ENCODE data around the gene SLC12A7. TPM values are rescaled to one million over a fixed set of nuclear protein-coding genes. Genes with fewer than 3 reads are reported as not detected.

The SLC12A7 gene
- total and polyA plus RNA-seq, 2 of the 13 experiments (the other 11 are each of a cell fraction or from before 2014, with no cell fraction given) = 14.0 to 18.5 TPM

GRCh38 chr5:1037123-1037670 is 74.7 kb downstream of the SLC12A7 start:
- no peak overlapping the region for H2AFZ ChIP-seq (ENCODE audit: low read length)
- H3K9ac ChIP-seq (ENCODE audit: insufficient read depth, low read depth, low read length) = no peak overlapping the region
- H3K27me3 ChIP-seq (ENCODE audit: control insufficient read depth in 1 of 2, insufficient read depth in 2 of 2, low read length in 2 of 2) = peaks cover 0 to 3% of the 10 kb centered on the region in 2 experiments; a peak in 2 of 5 replicates
- FAIRE-seq = no peak
- DNase-seq (ENCODE audit: low spot score) = no peak
- intact Hi-C loops (cut with micrococcal nuclease; ENCODE audit: unreplicated experiment) = no loop called here
- H3K9me3 ChIP-seq (ENCODE audit: low read length) = no peaks in the 10 kb centered on the region
- CTCF ChIA-PET (ENCODE audit: low intra/inter-chr PET ratio, low total read pairs) = no interaction called here
- POLR2A ChIA-PET = no interaction called here
- H3K27ac ChIP-seq (ENCODE audit: extremely low read length, insufficient read depth, low read length) = no peak overlapping the region
- H3K4me3 ChIP-seq (replicated peaks in 1 of 3; ENCODE audit: insufficient read depth in 1 of 3, low read depth in 2 of 3, low read length in 3 of 3) = no peak overlapping the region
- H3K4me1 ChIP-seq (ENCODE audit: insufficient read depth, low read length) = no peaks in the 10 kb centered on the region
- H3K4me2 ChIP-seq (ENCODE audit: low read depth, low read length) = no peak overlapping the region
- H4K20me1 ChIP-seq (ENCODE audit: insufficient read depth, low read length) = no peaks in the 10 kb centered on the region
- H3K79me2 ChIP-seq (ENCODE audit: insufficient read depth, low read length) = no peaks in the 10 kb centered on the region
- peak; percentile 15; the same call in 1 of the 3 replicates for ATAC-seq
- H3K36me3 ChIP-seq (replicated peaks in 1 of 2; ENCODE audit: control insufficient read depth in 1 of 2, insufficient read depth in 2 of 2, low read length in 2 of 2) = no peaks in the 10 kb centered on the region
- BruUV-seq (replicated peaks) = no TSS peak
- WGBS (ENCODE audit: low lambda C conversion rate) = 10% methylated on average over 2 of the region's 16 CpGs
- no peak for TF ChIP-seq ZMYM4 (CRISPR knock-in tag; IDR thresholded peaks at IDR 0.05)
- TF ChIP-seq ZNF781 (CRISPR knock-in tag; IDR thresholded peaks at IDR 0.05; ENCODE audit: borderline replicate concordance, not compliant biosample characterization) = no peak
- TF ChIP-seq PATZ1 (CRISPR knock-in tag; IDR thresholded peaks at IDR 0.05) = no peak
- no peak for TF ChIP-seq PRMT3 (CRISPR knock-in tag; IDR thresholded peaks at IDR 0.05; ENCODE audit: borderline replicate concordance, low read depth)
- TF ChIP-seq CBX1 (IDR thresholded peaks at IDR 0.05; ENCODE audit: low read depth) = no peak
- no peak for TF ChIP-seq ZNF570 (CRISPR knock-in tag; IDR thresholded peaks at IDR 0.05; ENCODE audit: borderline replicate concordance)
- TF ChIP-seq CAMTA2 (CRISPR knock-in tag; IDR thresholded peaks at IDR 0.05; ENCODE audit: borderline replicate concordance) = no peak
- TF ChIP-seq HNF4A (CRISPR knock-in tag; IDR thresholded peaks at IDR 0.05) = no peak
- no peak for TF ChIP-seq TRIM24 (CRISPR knock-in tag; IDR thresholded peaks at IDR 0.05)
- TF ChIP-seq ZNF33B (CRISPR knock-in tag; IDR thresholded peaks at IDR 0.05) = no peak
- TF ChIP-seq STAT5B (CRISPR knock-in tag; IDR thresholded peaks at IDR 0.05) = no peak
- no peak for TF ChIP-seq ADNP (CRISPR knock-in tag; IDR thresholded peaks at IDR 0.05)
- in situ Hi-C loops (cut with HindIII; ENCODE audit: extremely low pct_ligation_motif_present, low pct_unique_long_range_greater_than_20kb) = no loop called here
